Kidney glomerular epithelial cell (primary cell): Measurements from ENCODE around the gene AP2B1.
"Not testable (repeated sequence)": the region's sequence is repeated elsewhere in the genome, so short reads cannot be mapped to it uniquely, and the experiment has no call there.

Experiments used
- DNase-seq: peaks from one replicate; lab custom pipeline; 2025; lab: John Stamatoyannopoulos, UW

The AP2B1 gene

GRCh38 chr17:35587074-35587961 is at the start of gene AP2B1:
Gene AP2B1 (plus strand): TSS chr17:35587322. CDS start chr17:35594031, 6,709 bp downstream.
- peak; percentile 91 for DNase-seq

- DNase-seq: no peak
Measured at GRCh38 chr17:35537601-35538141, 49.5 kb upstream of the AP2B1 start, which contains the start of gene SLFN12L. Gene SLFN12L (minus strand): TSS chr17:35537678. CDS start chr17:35522364, 15,314 bp downstream.

GRCh38 chr17:35539659-35540026 is 47.5 kb upstream of the AP2B1 start:
- no peak for DNase-seq

- no peak for DNase-seq
Measured at GRCh38 chr17:35540589-35541404, 46.3 kb upstream of the AP2B1 start.

- no peak for DNase-seq
Measured at GRCh38 chr17:35541434-35541833, 45.7 kb upstream of the AP2B1 start.

- DNase-seq: no peak
Measured at GRCh38 chr17:35542990-35543389, 44.1 kb upstream of the AP2B1 start.

GRCh38 chr17:35543856-35544255 is 43.3 kb upstream of the AP2B1 start:
- no peak for DNase-seq

- no peak for DNase-seq
Measured at GRCh38 chr17:35545150-35545549, 42.0 kb upstream of the AP2B1 start.

- DNase-seq: no peak
Measured at GRCh38 chr17:35546487-35546886, 40.6 kb upstream of the AP2B1 start.

GRCh38 chr17:35548208-35548810 is 38.8 kb upstream of the AP2B1 start:
- no peak for DNase-seq

- DNase-seq: no peak
Measured at GRCh38 chr17:35548978-35549377, 38.1 kb upstream of the AP2B1 start.

GRCh38 chr17:35553310-35553709 is 33.8 kb upstream of the AP2B1 start:
- DNase-seq: no peak

GRCh38 chr17:35554668-35555067 is 32.5 kb upstream of the AP2B1 start:
- no peak for DNase-seq

GRCh38 chr17:35555691-35556090 is 31.4 kb upstream of the AP2B1 start:
- no peak for DNase-seq

- DNase-seq: no peak
Measured at GRCh38 chr17:35557353-35557752, 29.8 kb upstream of the AP2B1 start.

GRCh38 chr17:35559495-35560210 is 27.5 kb upstream of the AP2B1 start:
- no peak for DNase-seq

GRCh38 chr17:35560703-35561102 is 26.4 kb upstream of the AP2B1 start, which contains the start of gene SLFN14:
Gene SLFN14 (minus strand): TSS chr17:35560819. CDS start chr17:35558062, 2,757 bp downstream.
- no peak for DNase-seq

GRCh38 chr17:35563181-35563580 is 23.9 kb upstream of the AP2B1 start:
- not testable (repeated sequence) for DNase-seq

- no peak for DNase-seq
Measured at GRCh38 chr17:35566968-35567367, 20.2 kb upstream of the AP2B1 start.

GRCh38 chr17:35568561-35568960 is 18.6 kb upstream of the AP2B1 start:
- DNase-seq: peak; percentile 48

GRCh38 chr17:35569405-35569804 is 17.7 kb upstream of the AP2B1 start:
- no peak for DNase-seq
